ENCODE measurements around the gene HPRT1. TPM values are rescaled to one million over a fixed set of nuclear protein-coding genes. Genes with fewer than 3 reads are reported as not detected.
"Not testable (repeated sequence)": the region's sequence is repeated elsewhere in the genome, so short reads cannot be mapped to it uniquely, and the experiment has no call there.

Gene HPRT1
- total RNA-seq, 1 donor from 2014 or later, result 14.8 TPM

GRCh38 chrX:134454506-134454905 is 5.5 kb upstream of the HPRT1 start:
- no peak for DNase-seq (ENCODE audit: low read depth)
- TF ChIP-seq CTCF (conservative IDR thresholded peaks at IDR 0.05; ENCODE audit: low read depth, low read length), result no peak
- H3K4me3 ChIP-seq (ENCODE audit: low read depth, low read length), result no peak overlapping the region

- TF ChIP-seq CTCF (conservative IDR thresholded peaks at IDR 0.05; ENCODE audit: low read depth, low read length), result no peak
- no peak overlapping the region for H3K4me3 ChIP-seq (ENCODE audit: low read depth, low read length)
- DNase-seq (ENCODE audit: low read depth), result no peak
These were observed 2.3 kb upstream of the HPRT1 start for GRCh38 chrX:134457708-134458107.

- H3K4me3 ChIP-seq (ENCODE audit: low read depth, low read length), result peak overlapping the region; percentile 58
- no peak for TF ChIP-seq CTCF (conservative IDR thresholded peaks at IDR 0.05; ENCODE audit: low read depth, low read length)
- no peak for DNase-seq (ENCODE audit: low read depth)
These were observed 321 bp upstream of the HPRT1 start for GRCh38 chrX:134459683-134460004.

- no peak for DNase-seq (ENCODE audit: low read depth)
- peak overlapping the region; percentile 58 for H3K4me3 ChIP-seq (ENCODE audit: low read depth, low read length)
- TF ChIP-seq CTCF (conservative IDR thresholded peaks at IDR 0.05; ENCODE audit: low read depth, low read length), result no peak
These were observed 876 bp downstream of the HPRT1 start for GRCh38 chrX:134460862-134461220.

GRCh38 chrX:134461437-134461836 is 1.5 kb downstream of the HPRT1 start:
- DNase-seq (ENCODE audit: low read depth), result no peak
- peak overlapping the region; percentile 58 for H3K4me3 ChIP-seq (ENCODE audit: low read depth, low read length)
- no peak for TF ChIP-seq CTCF (conservative IDR thresholded peaks at IDR 0.05; ENCODE audit: low read depth, low read length)

- no peak for TF ChIP-seq CTCF (conservative IDR thresholded peaks at IDR 0.05; ENCODE audit: low read depth, low read length)
- no peak for DNase-seq (ENCODE audit: low read depth)
These were observed 3.0 kb downstream of the HPRT1 start for GRCh38 chrX:134462927-134463326.

GRCh38 chrX:134464453-134464852 is 4.5 kb downstream of the HPRT1 start:
- H3K4me3 ChIP-seq (ENCODE audit: low read depth, low read length); DNase-seq (ENCODE audit: low read depth): not testable (repeated sequence)

More at GRCh38 chrX:134462927-134463326, 3.0 kb downstream of the HPRT1 start:
- no peak overlapping the region for H3K4me3 ChIP-seq (ENCODE audit: low read depth, low read length)

GRCh38 chrX:134469486-134469885 is 9.5 kb downstream of the HPRT1 start:
- no peak for DNase-seq (ENCODE audit: low read depth)
- no peak overlapping the region for H3K4me3 ChIP-seq (ENCODE audit: low read depth, low read length)
- no peak for TF ChIP-seq CTCF (conservative IDR thresholded peaks at IDR 0.05; ENCODE audit: low read depth, low read length)
